Left colon (tissue), 2 donors: ENCODE results near the gene SEC16A. TPM values are rescaled to one million over a fixed set of nuclear protein-coding genes. Genes with fewer than 3 reads are reported as not detected.
A peak's percentile ranks its signal among the peaks of the same experiment; 100 is the strongest.

Source experiments
- ATAC-seq: fragments of 200-7000 bp; cut with Tn5 transposase; one replicate; pipeline ENCODE4 v1.9.1; 2020; ENCODE audit warnings: mild to moderate bottlenecking, moderate library complexity
- DNase-seq, 2 donors: peaks; one replicate each; pipeline ENCODE4 v3.0.0-alpha.2; 2020
- intact Hi-C, 2 donors: fragments of 100-400 bp; cut with DNase I in 1 of 2; cut with micrococcal nuclease in 1 of 2; formaldehyde crosslinking; loops; one replicate each; pipeline versions ENCODE4 v1.11.2 to v1.14.0; 2022; cut with DNase I, micrococcal nuclease
- total RNA-seq, 2 donors: library from RNA; stranded (reverse); fragmentation: NEBNext Ultra II Directional; extraction: Animal tissue kit (Norgen Biotek cat#: 25700); gene quantifications; one replicate each; pipeline ENCODE4 v1.2.1, GENCODE V29; 2021
- donor health status: DM: no; HTN: no; CAD: no.
- donor health status: DM: yes; HTN: yes; CAD: no.

The SEC16A gene
- total RNA-seq, 2 donors from 2014 or later: 64.2 to 82.4 TPM

DNA sequence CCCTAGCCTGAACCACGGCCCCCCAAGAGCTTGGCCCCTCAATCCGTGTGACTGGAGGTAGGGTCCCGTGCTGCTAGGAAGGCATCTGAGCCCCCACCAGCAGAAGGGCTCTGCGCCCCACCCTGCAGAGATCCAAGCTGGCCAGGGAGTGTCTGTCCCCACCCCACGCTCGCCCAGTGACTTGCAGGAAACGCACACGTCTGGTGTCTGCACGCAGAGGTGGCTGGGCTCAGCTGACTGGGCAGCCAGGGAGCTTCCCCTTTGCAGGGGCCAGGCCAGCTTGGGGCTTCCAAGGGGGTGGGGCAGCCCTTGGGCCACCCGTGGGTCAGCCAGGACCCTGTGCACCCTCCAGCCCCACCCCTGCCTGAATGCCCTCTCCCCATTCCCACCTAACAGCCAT, 38.7 kb upstream of the SEC16A start:
- intact Hi-C loops: no loop called here
- DNase-seq (peak; percentile 81 to 90), ATAC-seq (peak; percentile 53)

DNA sequence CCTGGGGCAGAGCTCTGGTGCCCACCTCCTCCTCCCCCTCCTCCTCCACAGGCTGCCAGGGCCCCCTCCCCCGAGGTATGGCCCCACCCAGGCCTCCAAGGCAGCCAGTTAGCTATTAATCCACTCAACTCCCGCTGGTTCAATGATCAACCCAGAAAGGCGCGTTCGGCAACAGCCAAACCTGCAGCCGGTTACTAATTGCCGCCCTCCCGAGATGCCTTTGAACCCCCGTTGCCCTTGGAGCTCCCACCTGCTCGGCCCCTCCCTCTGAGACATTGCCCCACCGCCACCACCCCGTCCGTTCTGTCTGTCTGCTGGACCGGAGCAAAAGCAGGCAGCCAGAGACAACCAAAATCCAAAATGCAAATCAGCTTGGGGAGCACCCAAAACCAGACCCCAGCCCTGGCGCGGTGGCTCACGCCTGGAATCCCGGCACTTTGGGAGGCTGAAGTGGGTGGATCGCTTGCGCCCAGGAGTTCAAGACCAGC, 37.3 kb upstream of the SEC16A start:
- ATAC-seq (peak; percentile 69), DNase-seq (peak; percentile 84 to 94)
- intact Hi-C loops: no loop called here

DNA sequence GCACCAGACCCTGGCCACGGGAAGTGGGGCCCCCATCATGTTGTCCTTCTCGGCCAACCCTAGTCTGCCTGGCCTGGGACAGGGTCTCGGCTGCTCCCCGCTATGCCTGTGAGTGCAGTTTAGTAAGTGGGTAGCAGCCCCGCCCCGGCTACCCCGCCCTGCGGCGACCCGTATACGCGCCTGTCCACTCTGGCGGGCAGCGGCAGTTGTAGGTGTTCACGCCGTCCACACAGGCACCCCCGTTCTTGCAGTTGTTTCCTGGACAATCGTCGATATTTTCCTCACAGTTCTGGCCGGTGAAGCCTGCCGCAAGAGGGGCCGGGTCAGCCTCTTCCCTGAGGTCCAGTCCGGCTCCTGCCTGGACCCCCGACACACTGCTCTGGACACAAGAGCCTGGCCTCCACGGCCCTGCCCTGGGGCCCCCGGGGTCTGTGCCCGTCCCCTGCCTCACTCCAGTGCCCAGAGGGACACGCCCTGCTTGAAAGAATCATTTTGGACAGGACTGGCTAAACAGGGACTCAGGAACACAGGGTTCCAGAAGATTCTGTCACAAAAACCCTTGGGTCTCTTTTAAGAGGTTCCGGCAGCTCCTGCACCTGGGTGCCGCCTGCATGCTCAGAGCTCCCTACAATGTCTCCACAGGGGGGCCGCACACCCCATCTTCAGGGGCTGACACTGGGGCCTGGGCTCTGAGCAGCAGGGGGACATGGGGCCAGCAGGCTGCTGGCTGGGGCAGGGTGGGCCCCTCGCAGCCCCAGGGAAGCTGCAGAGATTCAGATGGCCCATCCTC, 36.6 kb upstream of the SEC16A start:
- intact Hi-C loops: no loop called here
- DNase-seq (no peak), ATAC-seq (peak; percentile 11)

DNA sequence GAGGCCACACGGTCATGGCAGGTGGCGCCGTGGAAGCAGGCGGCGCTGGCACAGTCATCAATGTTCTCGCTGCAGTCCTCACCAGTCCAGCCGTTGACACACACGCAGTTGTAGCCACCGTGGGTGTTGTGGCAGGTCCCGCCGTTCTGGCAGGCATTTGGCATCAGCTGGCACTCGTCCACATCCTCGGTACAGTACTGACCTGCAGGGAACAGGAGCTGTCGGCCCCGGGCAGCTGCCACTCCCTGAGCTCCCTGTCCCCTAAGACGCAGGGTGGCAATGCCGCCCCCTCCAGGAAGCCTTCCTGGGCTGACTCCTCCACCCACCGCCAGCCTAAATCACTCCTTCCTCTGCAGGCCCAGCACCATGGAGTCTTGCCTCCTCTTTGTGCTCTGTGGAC, 35.8 kb upstream of the SEC16A start:
- ATAC-seq (peak; percentile 3), DNase-seq (peak; percentile 62 to 66)
- intact Hi-C loops: no loop called here

DNA sequence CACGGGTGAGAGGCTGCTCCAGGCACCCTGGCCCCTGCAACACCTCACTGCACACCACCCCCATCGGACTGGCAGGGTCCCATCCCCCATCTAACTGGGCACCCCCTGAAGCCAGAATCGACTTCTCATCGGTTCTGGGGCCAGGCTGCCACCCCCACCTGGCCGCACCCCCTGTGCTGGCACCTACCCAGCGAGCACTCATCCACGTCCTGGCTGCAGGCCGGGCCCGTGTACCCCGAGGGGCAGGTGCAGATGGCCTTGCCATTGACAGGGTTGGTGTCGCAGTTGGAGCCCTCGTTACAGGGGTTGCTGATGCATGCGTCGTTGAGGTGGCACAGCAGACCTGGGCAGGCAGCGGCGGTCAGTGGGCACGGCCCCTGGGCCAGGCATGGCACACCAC, 35.1 kb upstream of the SEC16A start:
- no peak for DNase-seq
- no peak for ATAC-seq
- intact Hi-C loops: no loop called here

DNA sequence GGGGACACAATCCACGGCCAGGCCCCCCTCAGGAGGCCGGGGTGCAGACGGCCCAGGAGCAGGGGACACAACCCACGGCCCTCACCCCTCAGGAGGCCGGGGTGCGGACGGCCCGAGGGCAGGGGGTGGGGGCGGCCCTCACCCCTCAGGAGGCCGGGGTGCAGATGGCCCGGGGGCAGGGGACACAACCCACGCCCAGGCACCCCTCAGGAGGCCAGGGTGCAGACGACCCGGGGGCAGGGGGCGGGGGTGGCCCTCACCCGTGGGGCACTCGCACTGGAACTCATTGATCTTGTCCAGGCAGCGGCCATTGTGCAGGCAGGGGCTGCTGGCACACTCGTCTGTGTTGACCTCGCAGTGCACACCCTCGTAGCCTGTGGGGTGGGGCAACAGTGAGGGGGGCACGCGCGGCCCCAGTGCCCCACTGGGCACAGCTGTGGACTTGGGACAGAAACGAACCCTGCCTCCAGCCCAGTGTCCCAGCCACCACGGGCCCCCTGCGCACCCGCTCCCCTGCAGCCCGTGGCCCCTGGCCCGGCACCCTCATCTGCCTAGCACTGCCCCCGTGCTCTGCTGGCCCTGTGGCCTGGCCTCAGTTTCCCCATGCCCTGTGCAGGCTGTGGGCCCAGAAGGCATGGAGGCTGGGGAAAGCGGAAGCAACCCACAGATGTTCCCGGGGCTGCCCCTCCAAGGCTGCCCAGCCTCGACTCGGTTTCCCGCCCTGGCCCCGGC, 34.3 kb upstream of the SEC16A start:
- intact Hi-C loops: no loop called here
- ATAC-seq: no peak
- no peak for DNase-seq

DNA sequence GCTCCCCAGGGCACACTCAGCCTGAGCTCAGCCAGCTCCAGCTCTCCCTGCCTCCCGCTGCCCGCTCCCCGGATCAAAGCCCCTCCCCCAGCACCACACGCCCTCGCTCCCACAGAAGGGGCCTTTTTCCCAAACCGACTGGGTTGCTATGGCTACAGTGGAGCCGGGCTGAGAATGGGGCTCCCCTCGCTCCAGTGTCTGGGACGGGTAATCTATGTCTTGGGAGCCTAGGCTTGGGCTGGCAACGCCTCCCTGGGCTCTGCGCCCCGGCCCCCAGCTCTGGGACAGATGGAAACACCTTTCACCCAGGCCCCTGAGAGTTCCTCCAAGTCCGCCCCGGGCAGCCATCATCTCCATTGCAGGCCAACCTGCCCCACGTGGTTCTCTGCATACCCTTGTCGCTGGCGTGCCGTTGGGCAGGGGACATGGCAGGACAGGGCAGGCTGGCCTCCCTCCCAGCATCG, 33.4 kb upstream of the SEC16A start:
- no peak for ATAC-seq
- no peak for DNase-seq
- intact Hi-C loops: no loop called here

DNA sequence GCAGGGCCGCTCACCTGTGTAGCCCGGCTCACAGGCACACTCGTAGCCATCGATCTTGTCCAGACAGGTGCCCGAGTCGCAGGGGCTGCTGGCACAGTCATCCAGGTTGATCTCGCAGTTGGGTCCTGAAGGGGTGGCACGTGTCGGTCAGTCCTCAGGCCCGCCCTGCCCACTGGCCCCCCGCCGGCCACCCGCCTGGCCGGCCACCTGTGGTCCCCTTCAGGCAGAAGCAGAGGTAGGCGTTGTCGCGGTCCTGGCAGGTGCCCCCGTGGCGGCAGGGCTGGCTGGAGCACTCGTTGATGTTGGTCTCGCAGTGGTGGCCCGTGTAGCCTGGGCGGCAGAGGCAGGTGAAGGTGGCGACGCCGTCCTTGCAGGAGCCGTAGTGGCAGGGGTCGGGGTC, 32.4 kb upstream of the SEC16A start:
- ATAC-seq (no peak), DNase-seq (no peak)
- intact Hi-C loops: no loop called here

DNA sequence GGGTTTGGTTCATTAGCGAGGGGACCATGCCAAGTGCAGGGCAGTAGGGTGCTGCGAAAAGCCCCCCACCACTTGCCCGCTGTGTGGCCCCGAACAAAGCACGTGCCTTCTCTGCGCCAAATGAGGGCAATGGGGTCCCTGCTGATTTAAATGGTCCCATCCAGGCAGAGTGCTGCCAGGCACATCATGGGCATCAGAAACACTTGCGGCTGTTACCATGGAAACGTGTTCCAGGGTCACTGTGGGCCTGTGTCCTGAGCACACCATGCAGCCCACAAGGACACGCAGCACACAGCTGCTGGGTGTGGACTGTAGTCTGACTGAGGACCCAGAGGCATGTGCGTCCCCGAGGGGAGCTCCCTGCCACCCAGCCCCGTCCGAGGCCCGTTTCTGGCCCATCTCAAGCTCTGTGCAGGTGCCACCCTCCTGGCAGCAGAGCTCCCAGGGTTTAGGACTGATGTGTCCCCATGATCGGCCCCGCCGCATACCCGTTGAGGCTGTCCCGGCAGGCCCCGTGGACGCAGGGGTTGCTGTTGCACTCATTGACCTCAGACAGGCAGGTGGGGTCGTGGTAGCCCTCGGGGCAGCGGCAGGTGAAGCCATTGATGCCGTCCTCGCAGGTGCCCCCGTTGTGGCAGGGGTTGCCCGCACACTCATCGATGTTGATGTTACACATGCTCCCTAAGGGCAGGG, 31.3 kb upstream of the SEC16A start:
- DNase-seq: no peak
- no peak for ATAC-seq
- intact Hi-C loops: no loop called here

DNA sequence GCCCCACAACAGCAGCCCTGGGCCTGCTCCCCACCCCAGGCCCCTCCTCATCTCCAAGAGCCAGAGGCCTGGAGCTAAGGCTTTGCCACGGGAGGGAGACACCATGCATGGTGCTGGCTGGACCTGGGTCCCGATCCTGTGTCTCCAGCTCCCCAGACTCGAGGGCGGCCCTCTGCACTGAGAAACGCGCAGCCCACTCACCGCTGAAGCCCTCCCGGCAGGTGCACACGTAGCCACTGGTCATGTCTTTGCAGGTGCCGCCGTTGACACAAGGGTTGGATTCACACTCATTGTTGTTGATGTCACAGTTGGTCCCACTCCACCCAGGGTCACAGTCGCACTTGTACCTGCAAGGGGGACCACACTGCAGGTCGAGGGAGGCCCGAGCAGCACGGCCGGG, 30.4 kb upstream of the SEC16A start:
- intact Hi-C loops: no loop called here
- ATAC-seq: no peak
- no peak for DNase-seq

DNA sequence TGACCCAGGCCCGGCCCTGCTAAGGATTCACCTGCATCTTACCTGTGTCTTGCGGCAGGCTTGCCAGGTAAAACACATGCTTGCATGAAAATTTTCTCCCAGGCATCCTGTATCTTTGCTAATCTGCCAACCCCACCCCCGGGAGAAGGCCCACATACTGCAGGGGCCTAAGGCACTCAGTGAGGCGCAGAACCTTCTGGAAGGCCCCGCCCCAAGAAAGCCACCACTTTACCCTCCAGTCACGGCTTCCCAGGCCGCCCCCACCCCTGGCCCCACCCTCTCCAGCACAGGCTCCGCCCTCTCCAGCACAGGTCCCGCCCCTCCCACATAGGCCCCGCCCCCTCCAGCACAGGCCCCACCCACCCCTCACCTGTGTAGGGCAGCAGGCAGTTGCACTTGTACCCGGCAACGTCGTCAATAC, 29.8 kb upstream of the SEC16A start:
- ATAC-seq (peak; percentile 67), DNase-seq (peak in 1 of 2 donors; percentile 48)
- intact Hi-C loops: no loop called here

DNA sequence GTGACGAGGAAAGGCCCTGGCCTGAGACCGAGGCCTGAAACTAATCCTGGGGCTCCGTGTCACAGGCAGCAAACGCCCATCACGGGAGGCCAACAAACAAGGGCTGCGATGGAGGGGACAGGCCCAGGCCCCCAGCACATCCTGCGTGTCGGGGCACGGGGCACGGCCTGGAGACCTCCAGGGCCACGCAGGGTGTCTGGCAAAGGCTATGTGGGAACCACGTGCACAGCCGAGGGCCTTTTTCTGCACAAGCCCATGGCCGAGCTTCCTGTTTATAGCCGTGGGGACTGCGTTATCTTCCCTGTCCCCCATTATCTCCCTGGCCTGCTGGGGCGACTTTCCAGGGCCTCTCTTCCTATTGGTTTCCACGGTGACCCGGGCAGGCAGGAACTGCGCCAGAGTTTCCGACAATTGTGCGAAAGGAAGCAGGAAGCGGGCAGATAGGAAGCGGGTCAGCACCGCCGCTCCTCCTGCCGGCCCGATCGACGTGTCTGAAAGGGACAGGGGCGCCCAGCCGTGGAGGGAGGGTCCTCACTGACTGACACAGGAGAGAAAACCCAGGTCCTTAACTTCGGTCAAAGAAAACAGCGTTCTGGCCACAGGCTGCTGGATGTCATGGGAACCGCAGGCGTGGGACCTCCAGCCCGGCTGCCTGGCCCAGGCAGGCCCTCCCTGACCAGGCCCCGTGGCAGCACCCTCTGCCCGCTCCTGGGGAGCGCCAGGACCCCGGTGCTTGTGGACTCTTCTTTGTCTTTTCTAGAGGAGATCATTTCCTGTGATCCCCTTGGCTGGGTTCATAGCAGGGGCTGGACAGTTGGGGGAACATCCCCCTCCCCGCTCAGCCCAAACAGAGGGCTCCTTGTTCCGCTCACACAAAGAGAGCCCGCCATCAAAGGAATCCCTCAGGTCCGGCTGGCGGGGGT, 29.1 kb upstream of the SEC16A start:
- ATAC-seq (no peak), DNase-seq (no peak)
- intact Hi-C loops: no loop called here

DNA sequence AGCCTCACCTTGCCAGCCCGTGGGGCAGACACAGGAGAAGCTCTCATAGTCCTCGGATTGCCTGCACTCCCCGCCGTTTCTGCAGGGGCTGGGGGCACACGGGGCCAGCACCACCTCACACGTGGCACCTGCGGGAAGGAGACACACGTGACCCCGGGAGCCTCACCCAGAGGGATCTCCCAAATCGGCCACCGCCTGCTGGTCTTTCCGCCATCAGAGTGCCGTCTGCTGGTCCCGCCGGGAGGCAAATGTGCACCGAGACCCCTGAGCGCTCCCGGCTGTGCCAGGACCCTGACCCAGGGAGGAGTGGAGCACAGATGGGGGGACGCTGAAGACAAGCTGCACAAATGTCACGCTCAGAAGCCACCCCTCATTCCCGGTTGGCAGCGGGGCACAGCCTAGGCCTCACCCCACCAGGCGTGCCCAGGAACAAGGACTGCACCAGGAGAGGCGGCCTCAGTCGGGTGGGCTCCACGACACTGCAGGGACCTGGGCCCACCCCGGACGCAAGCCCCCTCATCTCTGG, 28.4 kb upstream of the SEC16A start:
- no peak for DNase-seq
- no peak for ATAC-seq

DNA sequence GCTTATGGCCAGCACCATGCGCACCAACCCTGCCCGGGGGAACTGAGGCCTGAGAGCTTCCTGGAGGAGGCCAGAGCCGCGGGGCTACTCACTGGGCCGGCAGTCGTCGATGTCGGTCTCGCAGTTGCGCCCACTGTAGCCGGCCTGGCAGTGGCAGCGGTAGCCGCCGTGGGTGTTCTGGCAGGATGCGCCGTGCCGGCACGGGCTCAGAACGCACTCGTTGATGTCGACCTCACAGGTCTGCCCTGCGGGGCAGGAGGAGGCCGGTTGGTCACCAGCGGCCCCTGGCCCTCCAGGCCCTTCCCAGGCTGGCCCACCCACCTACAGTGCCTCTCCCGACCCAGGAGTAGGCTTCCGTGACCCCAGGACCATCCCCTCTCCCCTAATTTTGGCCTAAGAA, 27.7 kb upstream of the SEC16A start:
- DNase-seq (no peak), ATAC-seq (no peak)
- intact Hi-C loops: no loop called here

More for the DNA sequence above, 28.4 kb upstream of the SEC16A start:
- intact Hi-C loops: no loop called here

DNA sequence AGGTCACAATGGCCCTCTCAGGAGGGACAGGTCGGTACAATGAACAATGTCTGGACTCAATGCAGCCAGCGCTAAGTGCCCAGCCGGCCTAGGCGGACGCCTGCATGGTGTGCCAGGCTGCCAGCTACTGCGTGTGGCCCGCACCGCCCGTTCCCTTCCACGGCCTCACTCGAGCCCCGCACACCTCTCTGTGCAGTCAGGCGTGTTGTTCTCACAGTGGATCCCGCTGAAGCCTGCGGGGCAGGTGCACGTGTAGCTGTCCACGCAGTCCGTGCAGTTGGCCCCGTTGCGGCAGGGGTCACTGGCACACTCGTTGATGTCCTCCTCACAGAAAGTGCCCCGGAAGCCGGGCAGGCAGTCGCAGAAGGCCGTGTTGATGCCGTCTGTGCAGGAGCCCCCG, 26.7 kb upstream of the SEC16A start:
- intact Hi-C loops: no loop called here
- no peak for ATAC-seq
- DNase-seq: no peak

DNA sequence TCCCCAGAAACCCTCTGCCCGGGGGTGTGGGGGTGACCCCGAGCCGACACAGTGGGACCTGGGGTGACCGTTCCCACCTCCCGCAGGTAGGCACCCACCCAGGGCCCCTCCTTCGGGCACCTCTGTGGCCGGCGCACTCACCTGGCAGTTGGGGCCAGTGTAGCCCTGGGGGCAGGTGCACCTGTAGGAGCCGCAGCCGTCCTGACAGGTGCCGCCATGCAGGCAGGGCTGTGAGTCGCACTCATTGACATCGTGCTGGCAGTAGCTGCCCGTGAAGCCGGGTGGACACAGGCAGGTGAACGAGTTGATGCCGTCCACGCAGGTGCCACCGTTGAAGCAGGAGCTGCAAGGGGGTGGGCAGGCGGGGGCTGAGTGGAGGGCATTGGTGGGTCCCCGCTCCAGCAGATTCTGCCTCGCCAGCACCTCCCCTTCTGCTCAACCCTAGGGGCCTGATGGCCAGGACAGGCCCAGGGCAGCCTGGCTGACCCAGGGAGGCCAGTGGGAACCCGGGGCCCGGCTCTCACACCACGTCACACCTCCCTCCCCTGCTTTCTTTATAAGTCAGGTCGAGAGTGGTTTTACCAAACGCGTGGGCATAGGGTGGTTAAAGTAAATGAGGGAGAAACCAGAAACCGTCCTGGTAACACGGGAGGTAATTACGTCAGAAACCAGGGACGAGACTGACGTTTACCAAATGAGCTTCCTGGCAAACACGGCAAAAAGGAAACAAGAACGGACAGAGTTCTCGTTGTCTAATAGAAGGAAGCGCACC, 26.1 kb upstream of the SEC16A start:
- no peak for DNase-seq
- no peak for ATAC-seq
- intact Hi-C loops: no loop called here

DNA sequence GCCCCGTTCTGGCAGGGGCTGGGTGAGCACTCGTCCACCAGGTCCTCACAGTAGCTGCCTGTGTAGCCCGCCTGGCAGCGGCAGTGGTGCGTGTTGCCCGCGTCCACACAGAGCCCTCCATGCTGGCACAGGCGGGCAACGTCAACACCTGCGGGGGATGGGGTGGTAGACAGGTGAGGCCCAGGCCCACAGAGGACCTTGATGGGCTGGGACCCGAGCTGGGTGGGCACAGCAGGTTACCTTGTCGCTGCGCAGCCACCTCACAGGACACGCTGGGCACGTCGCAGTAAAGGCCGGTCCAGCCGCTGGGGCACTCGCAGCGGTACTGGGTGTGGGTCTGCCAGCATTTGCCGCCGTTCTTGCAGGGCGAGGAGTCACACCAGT, 25.1 kb upstream of the SEC16A start:
- no peak for ATAC-seq
- intact Hi-C loops: no loop called here
- DNase-seq: no peak
